Spleen (tissue), 7 donors: ENCODE data around the gene GRIA4.
"Not testable (repeated sequence)": the region's sequence is repeated elsewhere in the genome, so short reads cannot be mapped to it uniquely, and the experiment has no call there.

Source experiments
- POLR2A ChIP-seq, 3 donors: fragments of 450-650 bp; IDR thresholded peaks; one replicate each; pipeline ENCODE4 v1.5.1; 2017; ENCODE audit warnings: antibody characterized with exemption in 3 of 3, mild to moderate bottlenecking in 1 of 3
- TF ChIP-seq, protein P1 (sequence below), 11 experiments: fragments of 200-600 bp in 7 of 11; fragments of 450-650 bp in 4 of 11; sonication (generic) in 4 of 11; IDR thresholded peaks in 8 of 11; conservative IDR thresholded peaks in 3 of 11; 1 replicate in 7 of 11; 2 replicates in 4 of 11; pipeline versions ENCODE4 v1.4.0 to v1.8.0; 2016 to 2021; ENCODE audit warnings: antibody characterized with exemption in 11 of 11, inconsistent platforms in 4 of 11, mild to moderate bottlenecking in 1 of 11
- donor health status: DM: no; HTN: no; CAD: no; lungs with moderate emphysema.
- donor health status: DM: no; HTN: no; CAD: no.
- donor health status: DM: no; HTN: no; CAD: no.

DNA sequence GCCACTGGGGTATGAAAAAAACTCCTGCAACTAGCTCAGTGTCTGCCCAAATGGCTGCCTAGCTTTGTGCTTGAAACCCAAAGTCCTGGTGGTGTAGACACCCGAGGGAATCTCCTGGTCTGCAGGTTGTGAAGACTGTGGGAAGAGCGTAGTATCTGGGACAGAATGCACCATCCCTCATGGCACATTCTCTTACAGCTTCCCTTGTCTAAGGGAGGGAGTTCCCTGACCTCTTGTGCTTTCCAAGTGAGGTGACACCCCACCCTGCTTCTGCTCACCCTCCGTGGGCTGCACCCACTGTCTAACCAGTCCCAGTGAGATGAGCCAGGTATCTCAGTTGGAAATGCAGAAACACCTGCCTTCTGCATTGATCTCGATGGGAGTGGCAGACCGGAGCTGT, 269.1 kb downstream of the GRIA4 start:
- TF ChIP-seq, protein P1, sequence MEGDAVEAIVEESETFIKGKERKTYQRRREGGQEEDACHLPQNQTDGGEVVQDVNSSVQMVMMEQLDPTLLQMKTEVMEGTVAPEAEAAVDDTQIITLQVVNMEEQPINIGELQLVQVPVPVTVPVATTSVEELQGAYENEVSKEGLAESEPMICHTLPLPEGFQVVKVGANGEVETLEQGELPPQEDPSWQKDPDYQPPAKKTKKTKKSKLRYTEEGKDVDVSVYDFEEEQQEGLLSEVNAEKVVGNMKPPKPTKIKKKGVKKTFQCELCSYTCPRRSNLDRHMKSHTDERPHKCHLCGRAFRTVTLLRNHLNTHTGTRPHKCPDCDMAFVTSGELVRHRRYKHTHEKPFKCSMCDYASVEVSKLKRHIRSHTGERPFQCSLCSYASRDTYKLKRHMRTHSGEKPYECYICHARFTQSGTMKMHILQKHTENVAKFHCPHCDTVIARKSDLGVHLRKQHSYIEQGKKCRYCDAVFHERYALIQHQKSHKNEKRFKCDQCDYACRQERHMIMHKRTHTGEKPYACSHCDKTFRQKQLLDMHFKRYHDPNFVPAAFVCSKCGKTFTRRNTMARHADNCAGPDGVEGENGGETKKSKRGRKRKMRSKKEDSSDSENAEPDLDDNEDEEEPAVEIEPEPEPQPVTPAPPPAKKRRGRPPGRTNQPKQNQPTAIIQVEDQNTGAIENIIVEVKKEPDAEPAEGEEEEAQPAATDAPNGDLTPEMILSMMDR (IDR thresholded peaks at IDR 0.05 in 8 of 11, conservative IDR thresholded peaks at IDR 0.05 in 3 of 11), result not testable (repeated sequence)
- TF ChIP-seq POLR2A (IDR thresholded peaks at IDR 0.05), result not testable (repeated sequence)
